ENCODE measurements around the gene TMEM154.

Gene TMEM154

DNA sequence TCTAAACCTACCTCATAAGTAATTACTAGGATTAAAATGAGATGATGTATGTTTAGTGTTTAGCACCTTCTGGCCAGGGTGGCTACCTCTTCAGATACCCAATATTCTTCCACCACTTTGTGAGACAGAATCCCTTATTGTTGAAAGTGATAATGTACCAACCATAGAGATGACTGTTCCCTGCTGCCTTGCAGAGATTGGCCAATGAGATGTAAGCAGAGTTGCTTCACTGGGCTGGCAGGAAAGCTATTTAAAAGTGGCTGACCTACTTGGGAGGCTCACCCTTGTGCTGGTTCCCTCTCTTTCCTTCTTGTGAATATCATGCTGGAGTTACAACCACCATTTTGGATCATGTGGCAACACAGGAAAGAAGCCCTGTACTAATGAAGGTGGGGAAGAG lies 58.9 kb downstream of the TMEM154 start:
- no peak for DNase-seq

DNA sequence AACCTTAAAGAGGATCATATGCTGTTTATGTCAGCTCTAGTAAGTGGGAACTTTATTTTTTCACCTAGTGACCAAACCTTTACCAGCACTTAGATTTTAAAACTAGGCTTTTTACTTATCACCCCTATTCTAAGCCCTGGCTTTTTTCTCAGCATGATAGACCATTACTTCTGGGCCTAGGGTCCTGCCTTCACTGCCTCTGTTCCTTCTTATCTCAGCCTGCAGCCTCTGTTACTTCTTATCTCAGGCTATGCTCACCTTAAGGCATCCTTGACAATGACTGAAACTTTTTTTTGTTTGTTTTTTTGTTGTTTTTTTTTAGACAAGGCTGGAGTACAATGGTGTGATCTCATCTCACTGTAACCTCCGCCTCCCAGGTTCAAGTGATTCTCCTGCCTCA lies 59.6 kb downstream of the TMEM154 start:
- DNase-seq = no peak

DNA sequence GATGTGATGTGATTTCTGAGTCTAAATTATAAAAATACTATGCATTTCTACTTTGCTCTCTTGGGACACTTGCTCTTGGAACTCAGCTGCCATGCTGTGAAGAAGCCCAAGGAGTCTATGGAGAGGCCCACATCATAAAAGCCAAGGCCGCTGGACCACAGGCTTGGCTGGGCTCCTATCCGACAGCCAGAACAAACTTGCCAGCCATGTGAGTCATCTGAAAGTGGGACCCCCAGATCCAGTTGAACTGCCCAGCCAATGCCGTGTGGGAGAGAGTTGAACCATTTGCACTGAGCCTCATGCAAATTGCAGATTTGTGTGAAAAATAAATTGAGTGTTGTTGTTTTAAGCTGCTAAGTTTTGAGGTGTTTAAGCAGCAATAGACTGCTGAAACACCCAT lies 60.2 kb downstream of the TMEM154 start:
- DNase-seq = no peak

DNA sequence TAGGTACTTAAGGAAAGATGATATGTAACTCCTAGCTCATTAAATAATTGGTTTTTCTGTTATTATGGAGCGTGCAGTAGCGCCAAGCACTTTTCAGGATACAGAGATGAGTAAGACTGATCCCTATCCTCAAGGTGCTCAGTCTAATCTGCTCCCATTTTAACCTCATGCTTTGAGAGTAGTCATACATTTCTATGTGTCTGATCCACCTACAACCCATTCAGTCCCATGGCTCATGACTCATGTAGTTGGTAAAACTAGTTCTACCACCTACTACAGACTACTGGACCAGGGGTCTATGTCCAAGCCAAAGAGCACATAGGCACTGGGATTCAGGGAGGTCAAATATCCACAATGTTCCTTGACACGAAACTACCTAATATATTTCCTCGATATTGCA lies 60.8 kb downstream of the TMEM154 start:
- DNase-seq = no peak

DNA sequence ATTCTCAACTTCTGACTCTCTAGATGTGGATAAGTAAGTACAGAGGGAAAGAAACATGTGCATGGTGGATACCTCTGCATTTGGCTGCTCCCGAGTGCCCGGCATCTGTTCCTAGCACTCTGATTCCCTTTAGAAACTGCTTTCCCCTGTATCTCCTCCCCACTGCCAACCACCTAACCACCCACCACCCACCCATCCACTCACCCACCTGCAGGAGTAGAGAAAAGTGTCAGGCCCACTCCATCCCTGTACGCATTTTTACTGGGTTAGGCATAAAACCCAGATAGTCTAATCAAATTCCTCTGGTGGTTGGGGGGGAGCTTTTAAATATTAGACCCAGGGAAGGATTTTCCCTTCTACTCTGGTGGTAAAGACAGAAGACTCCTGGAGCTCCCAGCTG lies 63.0 kb downstream of the TMEM154 start:
- no peak for DNase-seq

DNA sequence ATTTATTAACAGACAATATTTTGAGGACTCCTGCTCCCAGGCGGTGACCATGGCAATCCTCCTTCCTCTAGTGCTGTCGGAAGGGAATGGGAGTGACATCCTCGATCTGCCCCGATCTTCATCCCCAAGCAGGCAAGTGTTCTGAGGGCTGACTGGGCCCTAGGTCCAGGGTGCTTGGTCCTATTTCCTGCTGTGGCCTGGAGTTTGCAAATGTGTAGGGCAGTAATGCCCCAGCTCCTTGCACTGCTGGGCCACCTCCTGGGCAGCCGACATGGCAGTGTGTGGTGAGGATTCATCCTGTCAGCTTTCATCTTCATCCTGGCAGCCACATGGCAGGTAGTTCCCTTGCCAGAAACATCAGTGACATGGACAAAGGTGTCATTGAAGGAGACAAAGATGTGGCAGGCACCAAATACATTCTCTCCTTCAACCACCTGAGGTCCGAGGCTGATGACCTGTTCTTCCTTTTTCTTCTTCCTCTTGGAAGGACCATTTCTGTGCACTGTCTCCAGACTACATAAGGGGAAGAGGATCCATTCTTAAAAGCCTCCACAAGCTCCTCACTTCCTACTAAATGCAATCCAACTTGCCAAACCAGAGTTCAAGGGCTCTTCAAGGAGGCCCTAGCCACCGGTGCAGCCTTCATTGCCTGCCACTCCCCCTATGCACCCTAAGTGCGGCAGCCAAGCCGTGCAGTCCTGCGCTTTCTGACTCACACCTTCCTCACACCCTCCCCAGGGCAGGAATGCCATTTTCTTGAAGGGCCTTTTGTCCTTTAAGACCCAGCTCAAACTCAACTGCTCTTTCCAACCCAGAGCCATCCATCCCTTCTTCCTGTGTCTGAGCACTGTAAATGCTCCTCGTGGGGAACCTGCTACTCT lies 65.7 kb downstream of the TMEM154 start:
- DNase-seq = no peak

DNA sequence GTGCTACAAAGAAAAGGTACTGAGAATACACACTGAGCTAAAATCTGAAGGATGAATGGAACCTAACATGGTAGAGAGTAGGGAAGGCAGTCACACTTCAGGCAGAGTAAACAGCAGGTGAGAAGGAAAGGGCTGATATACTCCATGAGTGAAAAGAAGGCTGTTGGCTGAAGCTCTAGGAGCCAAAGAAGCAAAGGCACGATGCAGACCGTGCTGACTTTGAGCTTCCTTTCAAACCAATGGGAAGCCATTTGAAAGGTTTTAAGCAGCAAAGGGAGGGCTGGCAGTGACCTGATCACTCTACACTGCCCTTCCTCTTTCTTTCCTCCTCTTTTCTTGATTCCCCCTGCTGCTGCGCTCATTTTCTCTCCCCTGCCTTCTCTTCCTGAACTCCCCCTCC lies 66.4 kb downstream of the TMEM154 start:
- no peak for DNase-seq

DNA sequence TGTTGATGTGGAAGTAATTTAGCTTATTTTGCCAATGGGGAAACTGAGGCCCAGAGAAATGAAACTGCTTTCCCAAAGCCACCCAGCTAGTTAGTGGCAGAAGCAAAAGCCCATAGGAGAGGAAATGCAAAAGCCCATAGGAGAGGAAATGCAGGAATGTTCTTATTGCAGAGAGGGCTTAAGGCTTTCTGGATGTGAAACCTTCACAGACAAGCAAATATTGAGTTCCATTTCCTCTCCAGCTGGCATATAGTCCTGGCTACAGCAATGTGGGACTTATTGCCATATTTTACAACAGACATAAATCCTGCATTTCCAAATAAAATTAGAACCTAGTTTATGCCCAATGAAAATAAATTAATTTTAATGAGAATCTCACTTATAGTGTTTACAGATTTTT lies 69.7 kb downstream of the TMEM154 start:
- no peak for DNase-seq

DNA sequence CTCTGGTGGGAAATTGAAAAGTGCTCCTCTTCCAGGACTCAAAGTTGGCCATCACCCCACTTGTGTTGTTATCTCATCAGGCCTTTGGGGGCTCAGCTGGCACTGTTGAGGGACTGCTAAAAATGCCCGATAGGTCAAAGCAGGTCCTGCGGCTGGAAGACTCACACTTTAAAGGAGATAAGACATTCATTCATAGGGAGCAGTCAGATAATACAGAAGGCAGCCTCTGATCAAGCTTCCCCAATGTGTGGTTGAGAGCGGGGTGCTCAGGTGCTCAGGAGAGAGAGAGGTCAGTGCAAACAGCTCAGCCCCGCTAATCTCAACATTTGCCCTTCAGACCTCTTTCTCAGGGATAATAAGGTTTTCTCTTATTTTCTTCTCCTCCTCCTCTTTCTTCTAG lies 70.3 kb downstream of the TMEM154 start:
- no peak for DNase-seq

DNA sequence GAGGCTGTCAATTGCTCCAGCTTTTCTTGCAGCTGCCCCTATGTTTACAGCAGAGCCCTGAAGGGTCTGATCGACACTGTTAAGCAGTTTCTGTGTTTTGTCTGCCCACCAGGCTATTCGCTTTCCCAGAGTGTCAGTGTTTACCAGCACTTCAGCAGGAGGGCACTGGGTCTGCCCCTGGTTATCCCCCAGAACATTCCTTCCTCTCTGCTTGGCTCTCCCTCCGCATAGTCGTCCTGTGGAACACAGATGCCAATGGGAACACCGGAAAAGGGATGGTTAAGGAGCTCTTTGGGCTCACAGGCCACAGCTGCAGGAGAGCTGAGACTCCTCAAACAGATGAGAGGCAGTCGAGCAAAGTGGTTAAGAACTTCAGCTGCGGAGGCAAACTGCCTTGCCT lies 72.6 kb downstream of the TMEM154 start:
- DNase-seq = no peak

DNA sequence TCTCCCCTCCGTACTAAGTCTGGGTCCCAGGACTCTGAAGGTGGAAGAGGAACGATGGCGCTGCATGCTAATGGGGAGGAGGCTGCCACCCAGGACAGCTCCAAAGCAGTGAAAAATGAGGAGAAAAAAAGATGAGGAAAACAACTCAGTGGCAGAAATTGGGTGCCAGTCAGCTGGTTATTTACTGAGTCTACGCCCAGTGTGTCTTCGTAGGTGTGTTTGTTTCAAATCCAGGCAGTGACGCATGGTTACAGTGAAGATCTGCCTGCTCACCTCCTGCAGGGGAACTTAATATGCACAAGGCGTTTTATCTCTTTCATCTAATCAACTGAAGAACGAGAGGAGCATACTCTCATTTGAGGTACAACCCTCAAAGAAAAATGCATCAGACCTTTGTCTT lies 73.0 kb downstream of the TMEM154 start:
- DNase-seq = no peak

DNA sequence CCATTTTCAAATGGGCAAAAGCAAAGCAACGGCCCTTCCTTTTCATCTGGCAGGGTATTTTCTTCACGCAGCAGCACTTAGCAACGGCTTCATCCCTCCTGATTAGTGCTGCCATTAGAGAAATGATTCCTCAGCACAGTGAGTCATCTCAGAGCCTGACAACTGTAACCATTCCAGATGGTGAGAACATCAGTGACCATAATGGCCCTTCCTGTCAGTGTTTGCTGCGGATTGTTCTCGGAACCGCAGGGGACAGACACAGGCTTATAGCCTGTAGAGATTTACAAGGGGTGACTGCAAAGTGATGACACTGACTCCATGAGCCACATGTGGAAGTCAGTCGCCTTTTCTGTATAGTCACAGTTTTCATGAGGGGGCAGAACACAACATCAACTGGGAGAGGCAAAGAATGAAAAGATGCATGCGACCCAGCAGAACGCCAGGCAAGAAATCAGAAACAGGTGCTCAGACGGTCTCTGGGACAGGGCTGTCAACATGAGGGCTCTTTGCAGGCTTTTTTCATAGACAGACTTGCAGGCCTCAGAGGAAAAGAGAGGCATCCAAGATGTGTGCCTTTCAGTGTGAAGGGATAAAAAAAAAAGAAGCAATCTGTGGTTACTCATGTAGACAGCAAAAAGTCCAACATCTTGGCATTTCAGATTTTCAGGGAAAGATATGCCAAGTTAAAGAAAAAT lies 74.0 kb downstream of the TMEM154 start:
- no peak for DNase-seq

DNA sequence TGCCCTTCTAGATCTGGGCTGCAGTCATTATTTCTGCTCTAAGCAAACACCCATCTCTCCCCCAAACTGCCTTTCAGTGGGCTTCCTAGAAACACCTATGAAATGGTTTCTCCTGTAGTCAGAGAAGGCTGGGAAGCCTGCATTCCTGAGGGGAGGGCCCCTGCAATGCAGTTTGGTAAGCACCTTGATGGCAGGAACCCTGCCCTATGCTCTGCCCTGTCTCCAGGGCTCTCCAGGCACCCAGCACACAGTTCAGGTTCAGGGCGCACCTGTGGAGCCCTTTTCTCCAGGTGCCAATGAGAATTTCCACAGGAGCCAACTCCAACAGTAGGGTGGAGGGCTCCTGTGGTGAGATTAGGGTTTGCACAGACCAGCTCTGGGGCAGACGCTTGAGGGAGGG lies 74.8 kb downstream of the TMEM154 start:
- no peak for DNase-seq

DNA sequence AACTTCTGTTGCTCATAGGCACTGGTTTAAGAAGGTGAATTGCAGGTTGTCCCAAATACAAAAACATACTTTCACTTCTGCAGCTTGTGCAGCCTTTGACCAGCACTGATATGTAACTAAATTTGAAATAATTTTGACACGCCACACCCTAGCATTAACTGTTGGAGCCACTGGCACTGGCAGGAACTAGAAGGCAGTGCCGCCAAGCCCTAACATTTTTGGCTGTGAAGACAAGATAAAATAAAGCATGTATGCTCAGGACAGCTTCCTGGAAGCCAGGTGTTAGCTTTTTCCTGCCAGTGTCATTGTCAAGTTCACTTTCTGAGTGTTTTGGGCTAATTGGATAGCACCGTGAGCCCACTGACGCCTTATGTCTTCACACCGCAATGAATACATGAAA lies 78.6 kb downstream of the TMEM154 start:
- DNase-seq = no peak

DNA sequence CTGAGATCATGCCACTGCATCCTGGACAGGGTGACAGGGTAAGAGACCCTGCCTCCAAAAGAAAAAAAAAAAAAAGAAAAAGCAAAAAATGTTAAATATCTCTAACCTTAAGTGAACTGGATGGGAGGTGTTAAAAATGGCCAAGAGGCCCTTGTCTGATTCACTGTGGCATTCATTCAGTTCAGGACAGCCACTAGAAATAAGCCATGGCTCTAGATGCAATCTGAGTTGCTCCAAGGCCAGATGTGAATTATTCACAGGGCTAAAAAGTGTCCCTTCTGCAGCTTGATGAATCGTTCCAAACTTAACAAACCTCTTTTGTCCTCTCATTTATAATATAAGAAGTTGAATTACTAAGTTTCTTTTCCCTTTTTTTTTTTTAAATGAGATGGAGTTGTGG lies 80.2 kb downstream of the TMEM154 start:
- DNase-seq = no peak

DNA sequence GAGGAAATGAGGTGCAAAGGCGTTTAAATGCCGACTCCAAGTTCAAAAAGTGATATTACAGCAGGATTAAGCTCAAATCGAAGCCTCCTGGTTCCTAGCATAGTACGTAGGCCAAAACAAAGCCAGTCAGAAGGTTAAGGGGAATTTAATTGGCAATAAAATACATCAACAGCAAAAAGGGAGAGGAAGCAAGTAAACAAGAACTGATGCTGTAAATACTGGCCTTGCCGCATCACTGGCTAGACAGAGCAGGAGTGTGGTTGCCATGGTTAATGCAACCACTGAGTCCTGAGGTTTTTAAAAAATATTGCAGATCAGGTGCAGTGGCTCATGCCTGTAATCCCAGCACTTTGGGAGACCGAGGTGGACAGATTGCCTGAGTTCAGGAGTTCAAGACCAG lies 80.7 kb downstream of the TMEM154 start:
- DNase-seq = no peak

DNA sequence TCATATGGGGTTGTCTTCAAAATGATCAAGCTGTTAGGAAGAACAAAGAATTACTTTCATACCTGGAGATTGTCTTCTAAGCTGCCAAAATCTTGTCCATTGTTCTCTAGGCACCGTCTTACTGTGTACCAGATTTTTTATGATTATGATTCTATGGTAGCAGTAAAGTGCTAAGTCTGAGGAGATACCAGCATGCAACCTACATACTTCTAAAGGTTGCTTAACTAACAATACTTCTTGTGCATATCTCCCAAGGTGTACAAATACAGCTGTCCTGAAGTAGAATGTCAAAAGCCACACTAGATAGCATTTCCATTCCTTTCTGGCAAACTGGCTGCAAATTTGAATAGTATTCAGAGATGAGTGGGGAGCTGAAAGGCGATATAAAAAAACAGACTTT lies 81.3 kb downstream of the TMEM154 start:
- DNase-seq = no peak

DNA sequence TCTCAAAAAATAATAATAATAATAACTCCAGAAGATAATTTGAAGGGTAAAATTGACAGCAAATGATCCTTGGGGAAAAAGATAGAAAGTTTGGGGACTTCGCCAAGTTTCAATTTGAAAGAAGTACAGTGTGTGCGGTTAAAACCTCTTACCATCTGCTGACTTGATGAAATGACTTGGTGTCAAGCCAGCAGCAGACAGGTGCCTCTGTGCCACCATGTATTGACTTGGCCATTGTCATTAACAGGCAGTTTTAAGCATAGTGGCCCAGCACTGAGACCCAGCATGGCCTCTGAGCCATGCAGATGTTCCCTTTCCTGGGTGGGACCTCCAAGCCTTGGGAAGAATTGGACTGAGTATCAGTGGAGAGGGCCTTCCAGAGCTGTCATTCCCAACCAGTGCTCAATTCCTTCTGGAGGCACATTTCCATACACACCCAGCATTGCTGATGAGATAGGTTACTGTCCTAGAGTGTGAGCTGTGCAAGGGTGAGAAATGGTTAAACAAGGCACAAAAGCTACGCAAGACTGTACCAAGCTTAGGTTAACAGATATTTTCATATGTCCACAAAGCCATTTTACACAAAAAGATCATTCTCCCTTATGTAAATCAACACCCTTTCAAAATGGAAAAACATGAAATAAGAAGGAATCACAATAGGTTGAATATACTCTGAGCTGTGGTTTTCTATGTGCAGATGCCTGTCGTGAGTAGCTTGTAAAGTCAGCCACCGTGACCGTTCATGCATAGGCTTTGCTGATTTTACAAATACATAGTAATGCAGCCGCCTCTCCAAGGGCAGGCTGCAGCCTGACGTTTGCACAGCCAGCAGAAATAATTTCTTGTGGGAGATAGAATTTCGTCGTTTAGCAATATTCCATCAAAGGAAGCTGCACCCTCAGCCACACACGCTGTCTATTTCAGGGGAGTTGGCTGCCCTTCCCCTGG lies 84.5 kb downstream of the TMEM154 start:
- no peak for DNase-seq

DNA sequence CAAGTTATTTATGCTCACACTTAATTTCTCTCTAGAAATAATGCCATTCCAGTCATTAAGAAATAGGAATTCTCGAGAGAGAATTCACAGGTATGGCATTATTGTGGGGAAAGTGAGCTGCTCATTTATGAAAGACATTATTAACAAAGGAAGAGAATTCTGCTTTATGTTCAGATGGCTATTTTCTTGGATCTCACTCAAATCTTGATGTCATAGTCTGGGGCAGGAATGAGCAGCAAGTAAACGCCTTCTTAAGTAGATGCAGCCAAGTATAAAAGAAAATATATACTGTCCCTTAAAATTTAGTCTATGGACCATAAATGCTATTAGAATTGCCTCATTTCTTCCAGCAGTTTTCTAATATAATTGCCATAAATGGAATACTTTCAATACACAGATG lies 85.7 kb downstream of the TMEM154 start:
- DNase-seq = no peak

DNA sequence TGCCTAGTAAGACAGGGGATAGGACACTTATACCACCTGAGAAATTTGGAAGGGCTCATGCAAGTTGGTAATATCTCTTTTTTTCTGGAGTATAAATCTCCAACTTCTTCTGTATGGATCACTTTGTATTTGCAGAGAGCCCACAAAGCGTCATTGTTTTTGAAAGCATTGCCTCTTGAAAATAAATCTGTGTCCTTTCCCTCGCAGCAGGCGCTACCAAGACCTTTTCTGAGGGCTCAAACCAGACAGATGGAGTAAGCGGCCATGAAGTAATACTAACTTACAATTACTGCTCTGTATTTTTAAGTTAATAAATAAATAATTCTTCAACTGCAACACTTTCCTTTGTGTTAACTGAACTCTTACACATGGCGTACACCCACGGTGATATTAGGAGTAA lies 87.9 kb downstream of the TMEM154 start:
- no peak for DNase-seq

DNA sequence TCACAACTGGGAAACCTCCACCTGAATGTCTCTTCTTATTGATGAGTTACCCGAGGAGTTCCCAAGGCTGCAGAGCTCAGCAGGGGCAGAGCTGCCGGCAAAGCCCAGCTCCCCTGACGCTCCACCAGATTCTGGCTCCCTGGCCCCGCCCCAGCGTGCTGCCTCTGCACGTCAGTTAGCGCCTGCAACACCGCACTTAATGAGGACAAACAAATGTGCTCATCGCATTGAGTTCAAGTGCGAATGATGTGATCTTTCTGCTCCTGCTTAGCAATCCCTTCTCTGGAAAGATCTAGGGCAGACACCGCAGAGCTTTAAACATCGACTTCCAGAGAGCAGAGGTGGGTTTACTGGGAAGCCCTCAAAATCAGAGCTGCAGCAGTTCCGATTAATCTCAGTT lies 88.4 kb downstream of the TMEM154 start:
- DNase-seq = peak; percentile 24

DNA sequence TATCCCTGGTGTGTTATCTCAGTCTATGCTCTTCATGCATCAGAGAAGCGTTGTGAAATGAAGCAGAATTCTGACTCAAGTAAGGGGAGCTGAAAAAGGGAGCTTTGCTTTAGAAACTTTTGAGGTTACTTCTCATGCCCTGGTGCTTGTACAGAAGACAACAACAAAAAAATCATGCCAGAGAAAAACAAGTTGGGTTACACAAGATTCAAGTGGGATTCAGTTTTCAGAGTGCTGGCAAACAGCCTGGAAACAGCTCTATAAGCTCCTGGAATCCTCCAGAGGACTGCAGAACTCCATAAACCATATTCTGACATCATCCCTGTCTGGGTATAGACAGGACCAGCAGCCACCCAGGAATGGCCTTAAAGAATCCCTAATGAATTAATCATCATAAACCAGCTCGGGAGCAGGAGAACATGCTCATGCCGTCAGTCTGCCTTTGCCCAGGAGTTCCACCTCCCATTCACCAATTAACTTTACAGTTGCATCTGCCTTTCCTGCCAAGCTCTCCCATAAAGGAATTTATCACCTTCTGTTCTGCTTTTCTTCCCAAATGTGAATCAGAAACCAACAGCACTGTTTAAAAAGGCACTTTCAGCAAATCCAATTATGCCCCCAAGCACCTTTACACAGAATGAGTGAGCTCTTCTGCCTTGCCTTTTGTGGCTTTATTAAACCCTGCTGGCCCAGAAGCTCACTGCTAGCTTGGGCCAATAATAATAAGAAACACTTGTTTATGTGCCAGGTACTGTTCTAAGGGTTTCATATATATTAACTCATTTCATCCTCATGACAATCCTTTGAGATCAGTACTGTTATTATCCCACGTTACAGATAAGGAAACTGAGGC lies 89.4 kb downstream of the TMEM154 start:
- no peak for DNase-seq

DNA sequence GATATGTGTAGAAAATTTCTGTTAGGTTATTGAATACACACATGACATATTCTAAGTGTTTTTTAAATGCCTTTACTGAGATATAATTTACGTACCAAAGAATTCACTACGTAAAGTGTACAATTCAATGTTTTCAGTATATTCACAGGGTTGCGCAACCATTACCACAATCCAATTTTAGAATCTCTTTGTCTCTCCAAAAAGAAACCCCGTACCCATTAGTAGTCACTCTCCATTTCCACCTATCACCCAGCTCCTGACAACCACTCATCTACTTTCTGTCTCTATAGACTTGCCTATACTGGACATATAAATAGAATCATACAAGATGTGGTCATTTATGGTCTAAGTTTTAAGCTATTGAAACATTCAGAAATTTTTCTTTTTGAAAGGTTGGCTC lies 90.9 kb downstream of the TMEM154 start:
- no peak for DNase-seq

Data from activated CD4-positive, alpha-beta T cell treated with anti-CD3 and anti-CD28 coated beads, Interleukin-2, Interleukin-6, amounts not matched to agents 100 ng/mL and 50 ng/mL, durations not matched to agents 16 hours and 8 hours (primary cell).